DMS 273 (cell line): ENCODE measurements around the gene FBXO9.

Source experiments
- DNase-seq: peaks from one replicate; lab custom pipeline; 2025; ENCODE audit not compliant: unreplicated experiment; lab: John Stamatoyannopoulos, UW

Gene FBXO9

GRCh38 chr6:53065266-53066076 is at the start of gene FBXO9:
FBXO9 (plus strand) TSS chr6:53065404; CDS start chr6:53065790, 386 bp downstream.
- DNase-seq = peak; percentile 82

- no peak for DNase-seq
Measured at GRCh38 chr6:53015486-53015885, 49.7 kb upstream of the FBXO9 start.

- no peak for DNase-seq
Measured at GRCh38 chr6:53018446-53018845, 46.8 kb upstream of the FBXO9 start.

- no peak for DNase-seq
Measured at GRCh38 chr6:53020005-53020744, 45.0 kb upstream of the FBXO9 start.

- DNase-seq = no peak
Measured at GRCh38 chr6:53023323-53023722, 41.9 kb upstream of the FBXO9 start.

GRCh38 chr6:53026526-53026925 is 38.7 kb upstream of the FBXO9 start:
- no peak for DNase-seq

- no peak for DNase-seq
Measured at GRCh38 chr6:53027131-53027718, 38.0 kb upstream of the FBXO9 start.

- no peak for DNase-seq
Measured at GRCh38 chr6:53028467-53028866, 36.7 kb upstream of the FBXO9 start.

GRCh38 chr6:53029257-53029656 is 35.9 kb upstream of the FBXO9 start:
- no peak for DNase-seq

GRCh38 chr6:53029761-53030160 is 35.4 kb upstream of the FBXO9 start:
- peak; percentile 87 for DNase-seq

GRCh38 chr6:53031281-53031680 is 33.9 kb upstream of the FBXO9 start:
- DNase-seq = no peak

- DNase-seq = no peak
Measured at GRCh38 chr6:53032849-53033248, 32.4 kb upstream of the FBXO9 start.

GRCh38 chr6:53033764-53034163 is 31.4 kb upstream of the FBXO9 start:
- no peak for DNase-seq

- DNase-seq = peak; percentile 40
Measured at GRCh38 chr6:53035549-53036213, 29.5 kb upstream of the FBXO9 start.

- peak; percentile 67 for DNase-seq
Measured at GRCh38 chr6:53038141-53038540, 27.1 kb upstream of the FBXO9 start.

- DNase-seq = peak; percentile 67
Measured at GRCh38 chr6:53038596-53038995, 26.6 kb upstream of the FBXO9 start.

- no peak for DNase-seq
Measured at GRCh38 chr6:53041356-53041755, 23.8 kb upstream of the FBXO9 start.

GRCh38 chr6:53042112-53042511 is 23.1 kb upstream of the FBXO9 start:
- no peak for DNase-seq

- DNase-seq = peak; percentile 14
Measured at GRCh38 chr6:53043581-53043980, 21.6 kb upstream of the FBXO9 start.

GRCh38 chr6:53044071-53044470 is 21.1 kb upstream of the FBXO9 start:
- DNase-seq = peak; percentile 30

- no peak for DNase-seq
Measured at GRCh38 chr6:53044572-53044971, 20.6 kb upstream of the FBXO9 start.
